Activated T-cell treated with anti-CD3 and anti-CD28 coated beads, Interleukin-2, amount 50 U/mL, for 1 hour (primary cell): ENCODE results near the gene CADM1.

Source experiments
- DNase-seq: peaks from one replicate; pipeline ENCODE4 v3.0.0-alpha.2; 2020

CADM1 gene

DNA sequence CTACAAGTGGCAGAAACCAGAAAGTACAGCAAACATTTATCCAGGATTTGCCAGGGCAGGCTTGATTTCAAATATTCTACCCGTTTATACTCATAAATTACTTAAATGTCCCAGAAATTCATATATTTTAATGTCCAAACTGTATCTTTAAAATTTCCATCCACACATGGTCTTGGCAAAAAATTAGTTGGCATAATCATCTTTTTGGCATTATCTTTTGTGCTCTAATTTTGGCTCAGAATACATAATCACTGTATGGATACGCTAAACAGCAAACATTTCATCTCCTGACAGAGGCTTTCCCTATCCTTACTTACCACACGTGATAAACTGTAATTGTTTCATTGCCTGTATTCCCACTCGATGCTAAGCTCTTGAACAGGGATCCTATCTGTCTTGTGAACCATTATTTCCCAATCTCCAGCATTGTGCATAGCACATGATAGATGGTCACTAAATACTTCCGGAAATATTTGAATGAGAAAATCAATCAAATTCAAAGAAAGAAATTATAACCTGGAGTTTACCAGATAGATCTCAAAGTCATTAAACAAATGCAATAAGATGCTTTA lies 64.2 kb downstream of the CADM1 start:
- no peak for DNase-seq

DNA sequence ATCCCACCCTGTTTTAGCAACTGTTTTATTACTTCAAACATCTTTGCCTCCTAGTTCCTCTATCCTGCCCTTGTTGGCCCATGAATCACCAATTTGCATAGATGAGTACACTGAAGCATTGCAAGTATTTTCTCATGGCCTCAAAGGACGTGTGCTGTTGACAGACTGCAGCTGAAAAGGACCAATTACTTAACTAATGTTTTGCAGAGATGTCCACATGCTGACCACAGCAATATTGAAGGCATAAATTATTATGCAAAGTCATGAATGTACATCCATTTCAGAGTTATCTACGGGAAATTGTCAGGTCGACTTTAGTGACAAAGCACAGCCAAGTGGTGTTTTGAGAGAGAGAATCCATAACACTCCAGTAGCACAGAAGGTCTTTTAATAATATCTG lies 64.8 kb downstream of the CADM1 start:
- no peak for DNase-seq

DNA sequence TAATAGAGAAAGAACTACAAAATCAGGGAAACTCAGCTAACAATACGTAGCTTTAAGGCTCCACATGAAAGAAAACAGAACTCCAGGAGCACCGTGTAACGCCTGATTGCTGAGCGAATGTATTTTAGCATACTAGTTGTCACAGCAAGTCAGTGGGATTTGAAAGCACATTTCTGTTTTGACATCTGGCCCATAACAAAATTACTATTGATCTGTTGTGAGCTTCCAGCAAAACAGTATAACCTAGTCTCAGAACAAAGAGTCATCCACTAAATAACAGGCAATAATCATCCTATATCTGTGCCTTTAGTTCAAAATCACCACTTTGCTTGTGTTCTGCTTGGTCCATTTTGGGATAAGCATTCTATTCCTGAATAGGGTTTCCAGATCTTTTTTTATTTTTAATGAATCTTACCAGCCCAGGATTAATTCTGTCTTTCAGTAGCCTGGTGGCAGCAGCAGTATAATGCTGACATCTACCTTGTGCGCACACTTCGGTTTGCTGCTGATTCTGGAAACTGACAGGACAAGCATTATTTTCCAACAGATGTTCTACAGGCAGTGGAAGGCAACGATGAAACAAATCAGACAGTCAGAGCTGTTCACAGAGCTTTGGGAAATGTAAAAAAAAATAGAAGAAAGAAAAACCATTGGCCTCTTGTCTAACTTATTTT lies 66.2 kb downstream of the CADM1 start:
- no peak for DNase-seq

DNA sequence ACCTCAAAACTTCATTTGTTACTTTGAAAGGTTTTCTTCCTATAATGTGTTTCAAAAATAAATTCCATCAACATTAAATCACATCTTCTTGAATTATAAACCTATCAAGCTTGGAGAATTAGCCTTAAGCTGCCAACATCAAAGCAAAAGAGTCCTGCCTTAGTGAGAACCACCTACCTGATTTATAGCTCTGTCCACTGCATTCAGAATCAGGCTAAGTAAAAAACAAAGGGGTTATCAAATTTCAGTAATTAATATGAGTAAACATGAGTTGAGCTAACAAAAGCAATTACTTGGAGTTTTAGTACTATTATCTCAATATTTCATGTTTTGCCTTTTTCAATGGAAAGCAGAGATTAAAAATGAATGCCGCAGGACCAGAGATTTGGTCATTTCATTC lies 73.9 kb downstream of the CADM1 start:
- DNase-seq: no peak

DNA sequence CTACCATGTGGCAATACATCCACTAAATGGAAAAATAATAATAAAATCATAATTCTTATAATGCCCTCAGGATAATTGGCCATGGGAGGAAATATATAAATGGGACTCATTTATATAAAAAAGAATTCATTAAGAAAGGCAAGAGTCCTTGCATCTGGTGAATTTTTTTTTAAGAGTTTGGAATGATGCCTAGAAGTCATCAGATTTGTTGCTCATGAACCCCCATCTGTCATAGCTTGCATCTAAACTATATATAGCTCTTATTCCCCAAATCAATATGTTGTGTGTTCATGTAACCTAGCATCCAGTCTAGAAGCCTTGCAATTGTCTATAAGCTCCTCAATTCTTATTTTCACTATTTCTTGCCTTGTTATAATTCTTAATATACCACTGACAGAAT lies 75.9 kb downstream of the CADM1 start:
- DNase-seq: no peak

DNA sequence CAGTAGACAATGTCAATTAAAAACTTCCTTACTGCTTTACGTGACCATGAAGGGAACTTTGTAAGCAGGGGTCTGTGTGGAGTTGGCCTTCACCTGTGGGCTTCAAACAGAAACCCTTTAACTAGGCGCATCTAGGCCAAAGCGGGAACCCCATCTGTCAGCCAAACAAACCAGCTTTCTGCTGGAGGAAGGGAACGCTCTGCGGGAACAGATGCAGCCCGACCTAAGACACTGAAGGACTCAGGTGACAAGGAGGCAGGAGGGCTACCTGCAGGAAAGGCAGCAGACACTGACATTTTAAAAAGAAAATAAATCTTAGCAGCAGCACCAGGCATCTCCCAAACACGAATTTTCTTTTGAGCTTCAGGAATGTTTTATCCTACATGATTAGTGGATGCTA lies 78.4 kb downstream of the CADM1 start:
- DNase-seq: no peak

DNA sequence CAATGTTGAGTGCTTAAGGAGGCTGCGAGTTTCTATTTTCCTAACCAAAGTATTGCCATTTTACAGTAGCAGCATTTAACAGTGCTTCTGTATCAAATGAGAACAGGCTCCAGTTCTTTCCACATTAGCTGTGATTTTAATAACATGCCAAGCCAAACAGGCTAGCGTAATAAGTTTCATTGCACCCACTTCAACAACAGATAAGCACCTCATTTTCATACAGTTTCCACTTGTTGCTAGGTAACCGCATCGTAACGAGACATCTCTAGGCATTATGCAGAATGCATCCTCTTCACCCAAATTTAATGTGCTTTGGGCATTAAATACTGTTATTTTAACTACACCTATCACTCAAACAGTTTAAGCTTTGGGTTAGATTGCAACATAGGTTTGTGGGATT lies 79.0 kb downstream of the CADM1 start:
- DNase-seq: no peak

DNA sequence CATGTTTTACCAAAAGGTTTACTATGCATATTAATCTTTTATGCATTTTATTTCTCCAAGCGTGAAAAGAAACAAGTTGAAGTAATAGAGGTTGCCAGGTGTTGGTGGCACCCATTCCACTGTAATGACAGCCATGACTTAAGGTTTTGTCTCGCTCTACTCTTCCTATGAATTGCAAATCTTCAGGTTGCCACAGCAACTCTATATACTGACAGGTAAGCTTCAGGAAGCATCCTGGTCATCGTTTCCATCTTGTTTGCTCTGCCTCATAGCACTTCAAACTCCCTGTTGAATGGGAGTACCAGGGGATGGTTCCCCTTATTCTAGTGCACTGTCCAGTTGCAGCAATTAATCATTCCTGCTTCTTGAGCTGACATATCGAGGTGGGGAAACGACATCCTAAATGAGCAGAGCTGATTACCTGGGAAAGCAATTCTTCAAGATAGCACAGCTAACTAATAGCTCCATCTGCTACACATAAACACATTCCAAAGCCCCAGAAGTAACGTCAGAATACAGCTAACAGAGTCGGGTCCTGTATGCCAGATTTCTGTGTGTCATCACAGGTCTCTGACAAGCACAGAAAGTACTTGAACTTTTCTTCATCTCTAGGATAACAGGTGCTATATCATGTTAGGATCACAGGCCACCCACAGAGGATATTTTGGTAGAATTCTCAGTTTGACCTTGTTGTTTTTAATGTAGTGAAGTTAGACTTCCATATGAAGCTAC lies 80.3 kb downstream of the CADM1 start:
- no peak for DNase-seq

DNA sequence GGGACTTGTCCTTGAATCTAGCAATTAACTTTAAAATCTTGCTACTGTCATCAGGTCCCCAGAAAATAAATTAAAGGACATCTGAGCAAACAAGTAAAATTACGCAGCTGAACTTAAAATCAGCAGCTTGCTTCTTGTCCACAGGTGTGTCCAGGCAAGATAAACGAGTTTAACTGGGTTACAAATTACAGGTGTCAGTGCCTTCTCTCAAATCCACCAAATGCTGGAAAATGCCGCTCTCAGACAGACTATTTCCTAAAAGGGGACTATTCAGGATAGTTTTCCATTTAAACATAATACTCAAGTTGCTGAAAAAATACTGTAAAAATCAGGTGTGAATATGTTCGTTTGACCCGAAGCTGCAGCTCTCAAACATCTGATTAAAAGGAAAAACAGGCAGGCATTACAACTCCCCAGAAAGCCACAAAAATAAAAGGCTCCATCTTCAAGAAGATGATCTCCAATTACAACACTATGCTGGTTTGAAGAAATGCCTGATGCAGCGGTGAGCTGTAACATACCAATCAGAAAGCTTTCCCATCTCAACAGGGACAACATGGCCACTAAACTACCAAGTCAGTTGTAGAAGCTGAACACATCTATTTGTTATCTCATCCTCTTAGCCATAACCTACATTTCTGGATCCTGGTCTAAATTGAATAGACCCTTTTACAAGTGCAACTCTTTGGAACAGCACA lies 82.1 kb downstream of the CADM1 start:
- no peak for DNase-seq

DNA sequence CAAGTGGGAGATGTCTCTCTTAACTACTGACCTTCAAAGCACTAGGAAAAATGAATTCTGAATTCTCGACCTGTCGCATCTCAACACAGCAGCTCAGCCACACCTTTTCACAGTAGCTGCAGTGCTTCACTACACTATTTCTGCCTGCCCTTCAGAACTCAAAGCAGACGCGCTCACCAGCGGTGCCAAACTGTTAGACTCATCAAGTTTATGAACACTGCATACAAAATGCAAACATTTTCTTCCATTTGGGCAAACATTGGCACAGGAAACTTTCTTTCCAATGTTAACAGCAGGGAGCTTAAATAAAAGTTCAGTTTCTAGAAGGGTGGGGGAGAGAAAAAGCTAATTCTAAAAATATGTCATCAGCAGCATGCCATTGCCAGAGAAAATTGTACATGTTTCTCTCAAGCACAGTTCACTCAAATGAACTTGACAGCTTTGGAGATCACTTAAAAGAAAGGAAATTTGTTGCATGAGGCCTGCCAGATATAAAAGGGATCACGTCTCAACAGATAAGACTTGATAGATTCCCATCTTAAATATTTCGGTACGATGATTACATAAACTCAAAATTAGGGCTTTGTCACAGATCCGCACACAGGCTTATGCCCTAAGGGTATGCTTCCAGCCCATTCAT lies 82.7 kb downstream of the CADM1 start:
- DNase-seq: no peak

DNA sequence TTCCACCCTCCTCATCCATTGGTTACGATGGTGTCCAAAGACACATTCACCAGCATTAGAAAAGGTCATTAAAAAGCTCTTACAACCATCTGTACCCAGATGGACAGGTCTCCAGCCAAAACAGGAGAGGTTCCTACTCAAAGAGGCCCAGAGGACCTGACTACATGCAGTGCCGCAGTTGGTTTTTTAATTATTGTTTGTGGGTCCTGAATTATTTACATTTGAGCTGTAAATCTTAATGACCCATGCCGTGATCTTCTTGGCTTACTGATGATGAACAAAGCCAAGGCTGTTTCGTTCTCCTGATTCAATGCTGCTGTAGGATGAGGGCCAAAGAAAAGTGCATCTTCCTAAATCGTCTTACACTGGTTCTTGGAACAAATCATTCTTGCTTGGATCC lies 83.7 kb downstream of the CADM1 start:
- DNase-seq: no peak

DNA sequence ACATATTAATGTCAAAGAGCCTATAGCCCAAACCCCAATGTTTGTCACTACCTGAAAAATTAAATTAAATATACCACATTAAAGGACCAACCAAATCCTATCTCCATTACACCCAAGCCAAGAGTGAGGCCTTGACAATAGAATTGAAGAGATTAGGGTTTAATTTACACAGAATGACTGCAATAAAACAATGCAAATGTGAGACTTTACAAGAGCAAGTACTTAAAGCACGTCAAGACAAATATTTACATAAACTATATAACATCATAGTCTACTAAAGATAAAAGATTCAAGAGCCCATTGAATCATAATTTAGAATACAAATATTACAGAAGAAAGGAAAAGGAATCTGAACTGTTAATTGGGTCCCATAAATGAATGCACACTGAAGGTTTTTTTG lies 85.6 kb downstream of the CADM1 start:
- DNase-seq: no peak

DNA sequence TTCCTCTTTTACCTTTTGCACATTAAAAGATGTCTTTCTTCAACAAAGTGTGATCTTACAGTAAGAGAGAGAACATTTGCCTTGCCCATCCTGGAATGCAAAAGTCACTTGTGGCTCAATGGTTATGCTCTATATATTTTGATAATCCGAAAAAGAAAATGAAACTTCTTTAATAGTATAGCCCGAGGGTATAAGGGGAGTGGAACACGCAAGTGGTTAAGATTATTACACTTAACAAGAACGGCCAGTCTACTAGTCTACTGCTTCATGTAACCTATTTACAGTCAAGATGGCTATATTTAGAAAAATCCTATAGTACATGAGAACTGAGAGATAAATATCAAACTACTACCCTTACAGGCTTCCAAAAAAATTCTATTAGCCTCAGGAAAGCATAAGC lies 86.1 kb downstream of the CADM1 start:
- DNase-seq: no peak

DNA sequence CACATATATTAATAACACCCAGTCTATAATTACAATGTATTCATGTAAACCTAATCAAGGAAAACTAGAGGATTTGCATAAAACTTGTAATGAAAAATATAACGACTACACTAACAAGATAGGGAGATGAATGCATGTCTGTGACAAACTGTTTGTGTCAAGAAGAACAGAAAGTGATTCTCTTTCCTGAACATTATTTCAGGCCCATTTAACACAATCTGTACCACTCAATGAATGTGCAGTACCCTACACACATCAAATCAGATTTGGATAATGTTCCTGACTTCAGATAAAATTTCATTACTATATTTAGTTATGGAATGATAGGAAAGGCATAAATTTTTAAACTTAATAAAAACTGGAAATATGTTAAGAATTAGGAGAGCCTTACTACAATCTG lies 93.1 kb downstream of the CADM1 start:
- DNase-seq: no peak

DNA sequence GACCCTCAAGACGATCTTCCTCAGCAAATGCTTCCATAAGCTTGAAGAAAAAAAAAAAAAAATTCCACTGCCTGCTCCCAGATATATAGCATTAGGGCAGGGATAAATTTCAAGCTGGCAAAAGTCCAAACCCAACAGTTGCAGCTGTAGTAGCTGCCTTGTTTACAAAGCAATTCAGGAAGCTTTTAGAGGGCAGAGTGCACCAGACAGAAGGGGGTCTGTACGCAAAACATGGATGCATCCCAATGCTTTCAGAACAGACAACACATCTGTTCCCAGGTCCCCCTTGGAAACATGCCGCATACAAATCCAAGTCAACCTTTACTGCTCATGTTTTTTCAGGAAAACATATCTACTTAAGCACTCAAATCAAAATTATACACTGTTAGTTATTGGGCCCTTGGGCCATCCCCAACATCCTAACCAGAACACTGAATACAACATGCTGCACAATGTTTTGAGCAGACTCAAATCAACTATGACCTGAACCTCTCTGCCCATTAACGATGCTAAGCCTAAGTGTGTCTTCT lies 94.5 kb downstream of the CADM1 start:
- no peak for DNase-seq

DNA sequence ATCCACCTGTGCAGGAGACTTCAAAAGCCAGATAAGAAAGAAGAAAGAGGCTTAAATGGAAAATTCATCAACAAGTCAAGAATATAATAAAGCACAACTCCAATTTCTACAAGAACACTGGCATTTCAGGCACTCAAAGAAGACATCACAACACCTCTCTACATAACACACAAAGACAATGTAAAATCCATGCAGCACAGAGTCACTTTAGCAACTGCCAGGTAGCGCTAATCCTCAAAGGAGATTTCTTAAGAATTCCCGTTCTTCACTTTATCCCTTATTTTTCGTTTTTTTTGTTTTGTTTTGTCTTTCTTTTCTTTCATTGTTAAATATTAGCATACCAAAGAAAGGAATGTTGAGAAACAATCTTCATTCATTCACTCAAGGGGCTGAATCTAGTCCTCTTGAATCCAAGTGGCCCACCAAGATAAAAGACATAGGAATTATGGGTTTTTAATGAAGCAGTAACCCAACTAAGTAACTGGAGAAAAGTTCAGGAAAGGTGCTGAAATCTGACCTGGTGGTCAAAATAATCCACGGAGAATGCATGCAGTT lies 95.0 kb downstream of the CADM1 start:
- DNase-seq: no peak

DNA sequence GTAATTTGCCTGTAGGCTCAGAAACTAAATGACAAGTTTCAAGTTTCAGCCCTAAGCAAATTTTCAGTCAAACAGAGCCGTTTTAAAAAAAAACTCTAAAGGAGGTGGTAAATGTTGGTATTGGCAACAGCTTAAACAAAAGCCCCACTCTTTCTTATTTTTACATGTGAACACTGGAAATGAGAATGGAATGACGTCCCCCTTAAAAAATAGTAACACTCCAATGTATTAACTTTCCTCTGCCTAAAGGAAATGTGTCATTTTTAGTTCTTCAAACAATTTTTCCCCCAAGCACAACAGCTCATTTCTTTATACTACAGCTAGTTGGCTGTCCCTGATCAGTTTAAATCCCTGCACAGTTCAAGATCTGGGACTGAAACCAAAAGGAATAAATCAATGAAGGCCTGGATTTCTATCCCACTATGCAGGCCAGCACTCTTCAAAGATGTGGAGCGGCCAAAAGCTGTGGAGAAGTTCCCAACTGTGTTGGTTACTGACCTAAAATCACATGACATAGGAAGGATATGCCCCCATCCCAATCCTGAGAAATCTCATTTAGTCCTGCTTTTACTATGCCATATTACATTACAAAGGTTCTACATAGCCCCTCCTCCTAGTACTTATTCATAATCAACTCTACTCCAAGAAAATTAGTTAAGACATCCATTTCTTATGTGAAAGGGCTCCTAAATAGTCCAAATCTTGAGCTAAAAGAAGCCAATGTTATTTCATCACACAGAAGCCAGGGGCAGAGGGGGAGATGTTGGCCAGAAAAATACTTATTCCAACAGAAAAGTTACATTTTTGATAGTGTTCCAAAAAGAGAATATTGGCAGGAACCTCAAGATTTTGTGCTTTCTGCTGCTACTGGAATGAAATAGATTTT lies 95.9 kb downstream of the CADM1 start:
- DNase-seq: no peak

DNA sequence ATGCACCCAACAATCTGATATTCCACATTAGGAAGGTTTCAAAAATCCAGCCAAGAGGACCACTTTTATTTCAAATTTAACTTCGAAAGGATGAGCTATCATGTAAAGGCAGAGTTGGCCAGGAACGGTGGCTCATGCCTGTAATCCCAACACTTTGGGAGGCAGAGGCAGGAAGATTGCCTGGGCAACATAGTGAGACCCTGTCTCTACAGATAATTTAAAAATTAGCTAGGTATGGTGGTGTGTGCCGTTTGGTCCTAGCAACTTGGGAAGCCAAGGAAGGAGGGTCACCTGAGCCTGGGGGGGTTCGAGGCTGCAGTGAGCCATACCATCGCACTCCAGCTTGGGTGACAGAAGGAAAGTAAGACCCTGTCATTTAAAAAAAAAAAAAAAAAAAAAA lies 96.7 kb downstream of the CADM1 start:
- no peak for DNase-seq

DNA sequence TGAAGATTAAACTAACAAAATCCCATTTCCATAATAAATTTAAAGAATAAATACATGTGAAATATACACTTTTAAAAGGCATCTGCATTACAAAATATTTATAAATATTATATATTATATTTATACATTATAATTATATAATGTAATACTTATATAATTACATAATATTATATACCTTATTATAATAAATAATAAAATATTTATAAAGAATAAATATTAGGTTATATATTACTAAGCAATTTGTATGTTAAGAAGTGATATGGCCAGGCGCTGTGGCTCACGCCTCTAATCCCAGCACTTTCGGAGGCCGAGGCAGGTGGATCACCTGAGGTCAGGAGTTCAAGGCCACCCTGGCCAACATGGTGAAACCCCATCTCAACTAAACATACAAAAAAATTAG lies 97.8 kb downstream of the CADM1 start:
- DNase-seq: no peak

DNA sequence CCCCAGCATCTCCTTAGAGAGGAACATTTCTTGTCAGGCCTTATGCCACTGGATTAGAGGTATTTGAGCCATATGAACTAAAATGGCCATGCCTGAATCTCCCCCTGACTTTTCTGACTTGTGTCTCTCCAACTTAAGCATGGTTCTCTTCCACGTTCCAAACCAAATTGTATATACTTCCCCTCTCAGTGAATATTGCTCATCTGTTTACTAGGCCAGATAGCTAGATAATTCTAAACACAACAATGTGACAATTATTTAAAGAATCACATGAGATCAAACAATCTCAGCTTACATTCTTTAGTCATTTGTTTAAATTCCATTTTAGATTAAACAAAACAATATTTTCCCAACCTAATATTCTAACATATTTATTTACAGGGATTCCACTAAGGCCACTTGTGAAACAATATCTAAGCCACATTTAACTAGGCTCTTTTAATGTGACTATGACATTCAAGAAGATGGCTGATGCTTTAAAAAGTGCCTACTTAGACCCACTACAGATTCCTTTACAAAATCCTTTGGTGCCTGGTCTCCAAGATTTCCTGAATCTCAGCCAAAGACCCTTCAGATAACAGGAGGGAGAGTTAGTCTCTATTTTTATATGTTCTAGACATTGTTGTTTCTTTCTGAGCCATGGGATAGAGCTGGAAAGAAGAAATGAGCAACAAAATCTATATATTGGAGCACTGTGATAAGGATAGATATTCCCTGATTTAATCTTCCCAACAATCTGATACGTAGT lies 105.7 kb downstream of the CADM1 start:
- no peak for DNase-seq

DNA sequence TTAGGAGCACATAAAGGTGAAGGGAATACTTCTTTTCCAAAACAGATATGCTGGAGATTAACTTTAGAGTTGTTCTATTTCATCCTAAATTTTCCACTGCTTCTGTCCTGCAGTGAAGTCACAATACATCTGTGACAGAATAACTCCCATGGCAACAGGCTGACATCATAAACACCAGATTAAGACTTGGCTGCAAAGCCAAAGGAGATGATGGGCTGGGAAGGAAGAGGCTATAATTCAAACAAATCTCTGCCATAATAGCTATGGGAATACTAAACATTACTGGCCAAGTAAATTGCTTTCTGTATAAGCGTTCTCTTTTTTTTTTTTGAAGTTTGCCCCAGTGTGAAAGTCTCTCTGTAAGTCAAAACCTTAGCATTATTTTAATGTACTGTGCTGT lies 107.7 kb downstream of the CADM1 start:
- DNase-seq: no peak
